IMR-90 (cell line): Measurements from ENCODE around the gene RANBP3. TPM values are rescaled to one million over a fixed set of nuclear protein-coding genes. Genes with fewer than 3 reads are reported as not detected.

Source experiments
- ATAC-seq: fragments of 200-7000 bp; cut with Tn5 transposase; 2 replicates; pipeline ENCODE4 v1.9.1; 2020; ENCODE audit warnings: low read depth, mild to moderate bottlenecking, moderate library complexity
- BruUV-seq: library from RNA; stranded (reverse); fragments of 400-500 nt; replicated peaks from 2 replicates; lab custom pipeline; 2021; lab: Mats Ljungman, UMichigan
- CTCF ChIA-PET: fragments of 300-600 bp; formaldehyde crosslinking; extraction: SDS; loops from one replicate; lab custom pipeline; 2021; ENCODE audit warnings: antibody characterized with exemption; lab: Yijun Ruan, JAX
- POLR2A ChIA-PET: fragments of 300-600 bp; sonication (Branson Sonifier 250); formaldehyde crosslinking; loops from one replicate; lab custom pipeline; 2022; ENCODE audit warnings: antibody characterized with exemption; ENCODE audit not compliant: unreplicated experiment; lab: Charles Lee
- DNase-seq: peaks from one replicate; pipeline ENCODE4 v3.0.0; 2013
- H2AFZ ChIP-seq: replicated peaks from 2 replicates; pipeline ENCODE3; 2013; ENCODE audit warnings: low read length, mild to moderate bottlenecking; ENCODE audit not compliant: poor library complexity
- H2AK5ac ChIP-seq: 2 replicates; pipeline ENCODE4 v1.6.1; 2013; ENCODE audit warnings: low read depth, low read length, inconsistent platforms
- H2AK9ac ChIP-seq: replicated peaks from 2 replicates; pipeline ENCODE3; 2013; ENCODE audit warnings: mild to moderate bottlenecking, low read depth, low read length, moderate library complexity; ENCODE audit not compliant: poor library complexity
- H2BK120ac ChIP-seq: 2 replicates; pipeline ENCODE4 v1.6.1; 2013; ENCODE audit warnings: low read depth, low read length, inconsistent platforms
- H2BK15ac ChIP-seq: 3 replicates; pipeline ENCODE4 v1.6.1; 2013; ENCODE audit warnings: low read depth, low read length, inconsistent platforms
- H2BK20ac ChIP-seq: 2 replicates; pipeline ENCODE4 v1.6.1; 2013; ENCODE audit warnings: low read depth, mild to moderate bottlenecking, inconsistent platforms, low read length, moderate library complexity
- H2BK5ac ChIP-seq: 2 replicates; pipeline ENCODE4 v1.6.1; 2013; ENCODE audit warnings: mild to moderate bottlenecking, low read depth, low read length, inconsistent platforms; ENCODE audit not compliant: poor library complexity, severe bottlenecking
- H3K14ac ChIP-seq: replicated peaks from 2 replicates; pipeline ENCODE4 v1.6.1; 2013; ENCODE audit warnings: low read depth, low read length, inconsistent platforms
- H3K18ac ChIP-seq: 2 replicates; pipeline ENCODE4 v1.6.1; 2013; ENCODE audit warnings: low read depth, low read length, control low read depth
- H3K23ac ChIP-seq: 2 replicates; pipeline ENCODE4 v1.6.1; 2013; ENCODE audit warnings: low read depth, low read length, inconsistent platforms
- H3K27ac ChIP-seq: 2 replicates; pipeline ENCODE4 v1.5.1; 2013; ENCODE audit warnings: mild to moderate bottlenecking, control low read depth, low read length; ENCODE audit not compliant: insufficient read depth
- H3K27me3 ChIP-seq: 2 replicates; pipeline ENCODE4 v1.6.1; 2013; ENCODE audit warnings: low read length; ENCODE audit not compliant: control insufficient read depth, insufficient read depth
- H3K36me3 ChIP-seq: 2 replicates; pipeline ENCODE4 v1.6.1; 2013; ENCODE audit warnings: low read length, mixed read lengths; ENCODE audit not compliant: control insufficient read depth, insufficient read depth
- H3K4ac ChIP-seq: 2 replicates; pipeline ENCODE4 v1.6.1; 2013; ENCODE audit warnings: low read depth, low read length, inconsistent platforms
- H3K4me1 ChIP-seq: 2 replicates; pipeline ENCODE4 v1.6.1; 2013; ENCODE audit warnings: low read length, mixed read lengths; ENCODE audit not compliant: control insufficient read depth, insufficient read depth
- H3K4me2 ChIP-seq: 2 replicates; pipeline ENCODE4 v1.6.1; 2013; ENCODE audit warnings: low read depth, mild to moderate bottlenecking, control low read depth, low read length, moderate library complexity
- H3K4me3 ChIP-seq: 2 replicates; pipeline ENCODE4 v1.5.1; 2013; ENCODE audit warnings: low read depth, mild to moderate bottlenecking, control low read depth, low read length, moderate library complexity; ENCODE audit not compliant: insufficient read depth
- H3K56ac ChIP-seq: 2 replicates; pipeline ENCODE4 v1.6.1; 2013; ENCODE audit warnings: low read length, inconsistent platforms; ENCODE audit not compliant: insufficient read depth; ENCODE audit errors: extremely low read depth
- H3K79me1 ChIP-seq, 2 experiments: 2 replicates each; pipeline ENCODE4 v1.6.1; 2013; ENCODE audit warnings: low read length in 2 of 2, inconsistent platforms in 1 of 2, low read depth in 1 of 2
- H3K9ac ChIP-seq: 2 replicates; pipeline ENCODE4 v1.6.1; 2013; ENCODE audit warnings: low read depth, low read length, control low read depth
- H3K9me1 ChIP-seq: 2 replicates; pipeline ENCODE4 v1.6.1; 2013; ENCODE audit warnings: low read length, inconsistent platforms; ENCODE audit not compliant: insufficient read depth
- H3K9me3 ChIP-seq: 2 replicates; pipeline ENCODE4 v1.6.1; 2013; ENCODE audit warnings: low read length; ENCODE audit not compliant: control insufficient read depth, insufficient read depth
- H4K20me1 ChIP-seq: 2 replicates; pipeline ENCODE4 v1.6.1; 2013; ENCODE audit warnings: low read length, inconsistent platforms; ENCODE audit not compliant: insufficient read depth
- H4K5ac ChIP-seq: 2 replicates; pipeline ENCODE4 v1.6.1; 2013; ENCODE audit warnings: mild to moderate bottlenecking, low read depth, low read length, control low read depth
- H4K8ac ChIP-seq, 2 experiments: 2 replicates each; pipeline ENCODE4 v1.6.1; 2013; ENCODE audit warnings: low read depth in 2 of 2, low read length in 2 of 2, control low read depth in 1 of 2, inconsistent platforms in 1 of 2
- H4K91ac ChIP-seq: 2 replicates; pipeline ENCODE4 v1.6.1; 2013; ENCODE audit warnings: low read depth, low read length, inconsistent platforms; ENCODE audit not compliant: insufficient read depth
- BHLHE40 ChIP-seq: fragments of 150-350 bp; IDR thresholded peaks from 2 replicates; pipeline ENCODE4 v1.6.1; 2016; ENCODE audit warnings: mild to moderate bottlenecking, low read depth, low read length
- CEBPB ChIP-seq: IDR thresholded peaks from 2 replicates; pipeline ENCODE4 v1.6.1; 2012; ENCODE audit warnings: low read depth, low read length, improper control_type of control experiment
- CHD1 ChIP-seq: IDR thresholded peaks from 2 replicates; pipeline ENCODE4 v1.6.1; 2012; ENCODE audit warnings: low read depth, low read length, improper control_type of control experiment
- CTCF ChIP-seq: conservative IDR thresholded peaks from 2 replicates; pipeline ENCODE4 v1.5.1; 2012; ENCODE audit warnings: mild to moderate bottlenecking, low read depth, low read length, improper control_type of control experiment
- FOS ChIP-seq: fragments of 150-350 bp; IDR thresholded peaks from 2 replicates; pipeline ENCODE4 v1.6.1; 2016; ENCODE audit warnings: low read depth, low read length
- MAFK ChIP-seq: IDR thresholded peaks from 2 replicates; pipeline ENCODE4 v1.6.1; 2012; ENCODE audit warnings: low read depth, low read length, improper control_type of control experiment
- MAZ ChIP-seq: IDR thresholded peaks from 2 replicates; pipeline ENCODE4 v1.6.1; 2012; ENCODE audit warnings: low read depth, mild to moderate bottlenecking, low read length, improper control_type of control experiment, moderate library complexity, borderline replicate concordance
- MXI1 ChIP-seq: IDR thresholded peaks from 2 replicates; pipeline ENCODE4 v1.6.1; 2012; ENCODE audit warnings: low read depth, mild to moderate bottlenecking, low read length, moderate library complexity, borderline replicate concordance
- NFE2L2 ChIP-seq: fragments of 150-350 bp; IDR thresholded peaks from 2 replicates; pipeline ENCODE4 v1.6.1; 2016; ENCODE audit warnings: low read depth, mild to moderate bottlenecking, low read length
- POLR2A ChIP-seq: IDR thresholded peaks from 2 replicates; pipeline ENCODE4 v1.6.1; 2012; ENCODE audit warnings: mild to moderate bottlenecking, low read depth, low read length
- RAD21 ChIP-seq: IDR thresholded peaks from 2 replicates; pipeline ENCODE4 v1.6.1; 2012; ENCODE audit warnings: low read length, improper control_type of control experiment
- RCOR1 ChIP-seq: IDR thresholded peaks from 2 replicates; pipeline ENCODE4 v1.6.1; 2012; ENCODE audit warnings: mild to moderate bottlenecking, low read length, improper control_type of control experiment; ENCODE audit not compliant: insufficient replicate concordance
- RFX5 ChIP-seq: IDR thresholded peaks from 2 replicates; pipeline ENCODE4 v1.8.0; 2012; ENCODE audit warnings: low read depth, mild to moderate bottlenecking, low read length, moderate library complexity
- SMC3 ChIP-seq: fragments of 150-350 bp; IDR thresholded peaks from 2 replicates; pipeline ENCODE4 v1.6.1; 2016; ENCODE audit warnings: low read depth, mild to moderate bottlenecking, antibody characterized with exemption, low read length, moderate library complexity
- WGBS, 2 experiments: methylation state at CpG; one replicate each; pipeline versions ENCODE4 v1.1.5 to v1.1.7; 2013; ENCODE audit warnings: missing lambda C conversion rate in 2 of 2; ENCODE audit not compliant: insufficient read length in 1 of 2; ENCODE audit errors: extremely low coverage in 2 of 2; 5-methylcytosine and 5-hydroxymethylcytosine counted together
- dilution Hi-C: fragments of 300-500 bp; cut with HindIII; formaldehyde crosslinking; loops from one replicate; pipeline ENCODE4 v1.14.3; 2018; ENCODE audit warnings: low sequenced_read_pairs; ENCODE audit not compliant: unreplicated experiment
- in situ Hi-C: fragments of 300-500 bp; cut with MboI; formaldehyde crosslinking; loops from 3 replicates; pipeline ENCODE4 v1.14.3; 2019; ENCODE audit warnings: low sequenced_read_pairs, inconsistent platforms, mixed read lengths
- intact Hi-C: fragments of 100-400 bp; cut with micrococcal nuclease; formaldehyde crosslinking; loops from 2 replicates; pipeline ENCODE4 v1.10.0; 2022
- polyA plus RNA-seq, 3 experiments: library from polyadenylated mRNA; depleted of rRNA; stranded (reverse); fragments of >200 nt; gene quantifications; 2 replicates each; pipeline ENCODE4 v1.2.3, GENCODE V29; 2012; ENCODE audit warnings: low replicate concordance in 1 of 3
- total RNA-seq: library from RNA; depleted of rRNA; stranded (reverse); fragments of >200 nt; gene quantifications from 2 replicates; pipeline ENCODE4 v1.2.3, GENCODE V29; 2012
- TF ChIP-seq, protein P1 (sequence below): fragments of 150-350 bp; IDR thresholded peaks from 2 replicates; pipeline ENCODE4 v1.6.1; 2017; ENCODE audit warnings: mild to moderate bottlenecking, antibody characterized with exemption, low read length, low read depth
- TF ChIP-seq, protein P2 (sequence below): fragments of 150-350 bp; IDR thresholded peaks from 2 replicates; pipeline ENCODE4 v1.6.1; 2016; ENCODE audit warnings: low read depth, mild to moderate bottlenecking, low read length, moderate library complexity, borderline replicate concordance

Gene RANBP3
- total and polyA plus RNA-seq, 2 of the 4 experiments (the other 2 are of a cell fraction): 42.5 to 111 TPM

- Histone ChIP-seq H3K56ac (no peak overlapping the region), H3K9me3 (no peaks in the 10 kb centered on the region), H2BK20ac (no peak overlapping the region), H4K20me1 (no peaks in the 10 kb centered on the region; the same call in 1 of the 2 replicates), H2AK9ac (peak overlapping the region; percentile 55), H3K14ac (no peak overlapping the region), H2BK120ac (no peak overlapping the region), H3K9ac (no peak overlapping the region), H3K4me2 (no peak overlapping the region), H2AK5ac (no peak overlapping the region), H3K27me3 (no peaks in the 10 kb centered on the region), H3K4ac (no peak overlapping the region), H3K23ac (no peak overlapping the region), H3K18ac (no peak overlapping the region), H3K79me1 (no peaks in the 10 kb centered on the region), H3K4me1 (no peaks in the 10 kb centered on the region), H4K5ac (no peak overlapping the region), H4K8ac (no peak overlapping the region), H3K4me3 (no peak overlapping the region), H2BK15ac (no peak overlapping the region), H2BK5ac (no peak overlapping the region), H4K91ac (no peak overlapping the region), H3K9me1 (no peaks in the 10 kb centered on the region), H2AFZ (no peak overlapping the region), H3K36me3 (peaks cover 3% of the 10 kb centered on the region; the same call in 1 of the 2 replicates), H3K27ac (no peak overlapping the region)
- TF ChIP-seq POLR2A (no peak), NFE2L2 (no peak), MAFK (no peak), BHLHE40 (no peak), RAD21 (no peak), FOS (no peak), CEBPB (no peak), RCOR1 (no peak), RFX5 (no peak), MXI1 (no peak), CTCF (no peak), MAZ (no peak), SMC3 (no peak), CHD1 (no peak)
- TF ChIP-seq, protein P1, sequence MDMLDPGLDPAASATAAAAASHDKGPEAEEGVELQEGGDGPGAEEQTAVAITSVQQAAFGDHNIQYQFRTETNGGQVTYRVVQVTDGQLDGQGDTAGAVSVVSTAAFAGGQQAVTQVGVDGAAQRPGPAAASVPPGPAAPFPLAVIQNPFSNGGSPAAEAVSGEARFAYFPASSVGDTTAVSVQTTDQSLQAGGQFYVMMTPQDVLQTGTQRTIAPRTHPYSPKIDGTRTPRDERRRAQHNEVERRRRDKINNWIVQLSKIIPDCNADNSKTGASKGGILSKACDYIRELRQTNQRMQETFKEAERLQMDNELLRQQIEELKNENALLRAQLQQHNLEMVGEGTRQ: no peak
- TF ChIP-seq, protein P2, sequence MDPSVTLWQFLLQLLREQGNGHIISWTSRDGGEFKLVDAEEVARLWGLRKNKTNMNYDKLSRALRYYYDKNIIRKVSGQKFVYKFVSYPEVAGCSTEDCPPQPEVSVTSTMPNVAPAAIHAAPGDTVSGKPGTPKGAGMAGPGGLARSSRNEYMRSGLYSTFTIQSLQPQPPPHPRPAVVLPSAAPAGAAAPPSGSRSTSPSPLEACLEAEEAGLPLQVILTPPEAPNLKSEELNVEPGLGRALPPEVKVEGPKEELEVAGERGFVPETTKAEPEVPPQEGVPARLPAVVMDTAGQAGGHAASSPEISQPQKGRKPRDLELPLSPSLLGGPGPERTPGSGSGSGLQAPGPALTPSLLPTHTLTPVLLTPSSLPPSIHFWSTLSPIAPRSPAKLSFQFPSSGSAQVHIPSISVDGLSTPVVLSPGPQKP: no peak
- DNase-seq: no peak
- dilution Hi-C loops: no loop called here
- ChIA-PET POLR2A (no interaction called here), CTCF (no interaction called here)
- BruUV-seq: no TSS peak
- no peak for ATAC-seq
- intact Hi-C loops: no loop called here
- 91% methylated on average over 14 of the region's 20 CpGs; no CpG with 5 or more reads in 1 of the 2 experiments for WGBS, 2 experiments
- in situ Hi-C loops: no loop called here
Observed at GRCh38 chr19:6006896-6007295, 29.0 kb upstream of the RANBP3 start.
